Embryonic facial prominence (tissue), 1 donor: ENCODE results near the gene GTPBP1.

ENCODE experiments used
- DNase-seq: peaks from one replicate; pipeline ENCODE4 v3.0.0-alpha.2; 2016; ENCODE audit errors: extremely low spot score

Gene GTPBP1

GRCh38 chr22:38705235-38706100, at the start of gene GTPBP1:
TSS of gene GTPBP1 (plus strand) at chr22:38705944. CDS start at chr22:38705956, 12 bp downstream.
- peak; percentile 100 for DNase-seq

DNA sequence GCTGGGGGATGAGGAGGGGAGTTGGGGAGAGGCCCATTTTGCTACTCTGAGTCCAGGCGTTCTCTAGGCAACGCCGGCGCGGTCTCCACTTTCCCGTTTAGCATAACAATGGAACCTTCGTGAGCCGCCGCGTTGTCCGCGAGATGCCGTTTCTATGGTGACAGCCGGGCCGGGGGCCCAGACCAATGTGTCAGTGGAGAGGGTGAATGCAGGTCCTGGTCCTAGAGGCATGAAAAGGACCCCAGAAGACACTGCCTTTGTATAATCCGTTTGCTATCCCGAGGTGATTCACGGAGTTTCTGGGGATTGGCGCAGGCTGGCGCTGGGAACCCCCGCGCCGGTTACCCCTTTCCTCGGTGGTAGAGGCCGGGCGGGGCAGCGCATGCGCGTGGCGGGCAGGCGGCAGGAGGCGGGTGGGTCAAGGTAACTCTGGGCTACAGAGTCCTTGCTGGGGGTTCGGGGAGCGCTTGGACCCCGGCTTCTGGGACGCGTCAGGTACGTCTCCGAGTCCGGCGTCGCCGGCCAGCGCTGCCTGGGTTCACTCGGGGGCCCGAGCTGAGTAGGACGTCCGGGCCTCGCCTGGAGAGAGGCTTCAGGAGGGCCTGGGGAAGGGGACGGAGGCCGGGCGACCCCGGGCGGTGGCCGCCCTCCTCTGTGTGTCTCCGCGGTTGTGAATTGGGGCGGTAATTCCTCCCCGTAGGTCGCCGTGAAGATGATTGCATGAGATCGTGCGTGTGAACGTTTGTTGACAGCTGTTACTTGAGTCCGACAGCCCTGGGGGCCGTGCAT, 49.3 kb upstream of the GTPBP1 start, which contains the start of the genes CBY1 and FAM227A:
CBY1 (plus strand) TSS at position 383 of the 789 bp plus-strand sequence. CDS start 11,417 bp downstream, outside the sequence.
FAM227A (minus strand) TSS at position 137 of the 789 bp plus-strand sequence. CDS start 6,224 bp downstream, outside the sequence.
- peak; percentile 82 for DNase-seq

DNA sequence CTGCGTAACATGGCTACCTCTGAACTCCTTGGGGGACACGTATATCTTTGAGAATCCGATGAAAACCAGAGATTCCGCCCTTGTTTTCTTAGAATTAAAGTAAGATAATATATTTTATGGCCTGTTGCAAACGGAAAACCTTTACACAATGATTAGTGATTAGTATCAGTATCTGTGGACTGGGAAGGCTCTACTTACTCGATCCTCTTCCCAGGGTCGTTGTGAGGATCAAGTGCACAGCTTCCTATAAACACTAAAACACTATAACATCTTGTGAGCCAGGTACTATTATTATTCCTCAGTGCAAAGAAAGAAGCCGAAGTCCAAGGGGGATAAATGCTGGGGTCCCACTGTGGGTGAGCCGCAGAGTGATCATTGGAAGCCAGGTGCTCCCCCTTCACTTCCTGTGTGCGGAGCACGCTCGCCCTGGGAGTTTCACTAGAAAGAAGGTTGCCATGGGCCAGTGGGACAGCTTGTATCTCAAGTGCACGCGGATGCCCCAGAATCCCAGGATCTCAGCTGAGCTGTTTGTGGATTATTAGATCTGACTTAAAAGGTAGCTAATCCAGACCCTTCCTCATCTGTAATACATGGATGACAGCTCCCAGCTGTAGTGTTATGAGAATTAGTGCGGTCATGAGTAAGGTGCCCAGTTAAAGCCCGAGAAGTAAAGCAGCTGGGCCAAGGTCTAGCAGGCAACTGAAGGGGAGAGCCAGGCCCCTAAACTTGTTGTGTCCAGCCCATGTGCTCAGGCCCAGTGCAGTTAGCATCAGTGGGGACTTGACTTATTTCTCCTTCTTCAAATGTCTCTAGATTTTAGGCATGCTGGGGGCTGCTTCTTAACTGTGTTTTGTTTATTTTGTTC, 48.5 kb upstream of the GTPBP1 start:
- no peak for DNase-seq

GRCh38 chr22:38674888-38675287, 30.9 kb upstream of the GTPBP1 start:
- DNase-seq: no peak

DNA sequence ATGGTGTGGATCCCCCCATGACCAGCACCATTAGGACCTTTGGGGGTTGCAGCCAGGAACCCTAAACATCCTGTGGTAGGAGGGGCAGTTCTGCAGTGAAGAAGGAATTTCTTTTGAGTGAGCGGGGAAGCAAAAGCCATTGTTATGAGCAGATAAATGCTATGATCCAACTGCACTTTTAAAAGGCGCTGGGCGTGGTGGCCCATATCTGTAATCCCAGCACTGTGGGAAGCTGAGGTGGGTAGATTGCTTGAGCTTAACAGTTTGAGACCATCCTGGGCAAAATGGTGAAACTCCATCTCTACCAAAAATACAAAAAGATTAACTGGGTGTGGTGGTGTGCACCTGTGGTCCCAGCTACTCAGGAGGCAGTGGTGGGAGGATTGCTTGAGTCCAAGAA, 29.9 kb upstream of the GTPBP1 start:
- DNase-seq: no peak

DNA sequence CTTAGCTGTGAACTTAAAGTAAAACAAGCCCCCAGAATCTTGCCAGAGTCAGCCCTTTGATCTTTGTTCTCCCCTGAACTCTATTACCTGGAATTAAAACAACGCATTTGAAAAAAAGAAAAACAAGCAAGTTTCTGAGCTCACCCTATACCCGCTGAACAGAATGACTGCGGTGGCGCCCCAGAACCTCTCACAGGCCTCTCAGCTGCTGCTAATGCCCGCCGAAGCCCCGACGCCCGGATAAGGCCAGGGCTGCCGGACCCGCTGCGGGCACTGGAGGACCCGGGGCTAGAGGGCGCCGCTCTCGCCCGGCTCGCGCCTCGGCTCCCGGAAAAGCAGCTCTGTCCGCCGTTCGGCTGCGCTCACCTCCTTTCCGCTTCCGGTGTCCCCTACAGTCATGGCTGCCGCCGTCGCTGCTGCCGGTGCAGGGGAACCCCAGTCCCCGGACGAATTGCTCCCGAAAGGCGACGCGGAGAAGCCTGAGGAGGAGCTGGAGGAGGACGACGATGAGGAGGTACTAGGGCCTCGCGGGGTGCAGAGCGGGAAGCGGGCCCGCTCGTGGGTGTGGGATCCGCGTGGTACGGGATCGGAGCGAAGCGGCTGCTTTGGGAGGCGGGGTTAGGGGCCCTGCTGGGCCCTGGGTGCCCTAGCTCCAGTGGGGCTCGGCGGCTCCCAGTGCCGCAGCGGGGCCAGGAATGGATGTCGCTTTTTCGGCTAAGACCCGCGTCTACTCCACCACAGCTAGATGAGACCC, 24.0 kb upstream of the GTPBP1 start, which contains the start of gene TOMM22:
TOMM22 (plus strand) TSS at position 376 of the 754 bp plus-strand sequence; CDS start at position 398, 22 bp downstream.
- DNase-seq: peak; percentile 80

DNA sequence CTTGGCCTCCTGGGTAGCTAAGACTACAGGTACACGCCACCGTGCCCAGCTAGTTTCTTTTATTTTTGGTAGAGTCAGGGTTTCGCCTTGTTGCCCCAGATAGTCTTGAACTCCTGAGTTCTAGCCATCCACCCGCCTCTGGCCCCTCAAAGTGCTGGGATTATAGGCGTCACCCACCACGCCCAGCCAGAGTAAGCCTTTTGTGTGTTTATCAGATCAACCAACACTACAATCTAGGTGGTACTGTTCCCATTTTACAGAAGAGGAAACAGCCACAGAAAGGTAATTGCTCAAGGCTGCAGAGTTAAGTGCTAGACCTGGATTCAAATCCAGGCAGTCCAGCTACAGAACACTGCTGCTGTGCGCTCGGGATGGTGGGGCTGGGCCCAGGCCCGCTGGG, 20.8 kb upstream of the GTPBP1 start:
- no peak for DNase-seq

DNA sequence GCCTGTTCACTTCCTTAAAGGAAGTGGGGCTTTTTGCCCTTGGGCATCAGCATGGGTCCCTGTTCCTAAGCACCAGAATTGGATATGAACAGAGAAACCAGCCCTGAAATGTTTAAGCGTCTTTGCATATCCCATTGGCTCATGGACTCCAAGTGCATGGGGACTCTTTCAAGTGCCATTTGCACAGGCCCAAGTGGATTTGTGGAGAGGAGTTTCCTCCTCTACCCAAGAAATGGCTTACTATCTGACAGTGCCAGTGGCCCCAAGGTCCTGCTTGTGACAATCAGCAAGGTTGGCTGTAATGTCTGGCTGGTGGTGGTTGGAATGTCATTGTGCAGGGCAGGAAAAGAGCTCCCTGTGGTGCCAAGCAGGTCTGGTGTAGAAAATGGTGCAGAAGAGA, 20.0 kb upstream of the GTPBP1 start:
- no peak for DNase-seq

DNA sequence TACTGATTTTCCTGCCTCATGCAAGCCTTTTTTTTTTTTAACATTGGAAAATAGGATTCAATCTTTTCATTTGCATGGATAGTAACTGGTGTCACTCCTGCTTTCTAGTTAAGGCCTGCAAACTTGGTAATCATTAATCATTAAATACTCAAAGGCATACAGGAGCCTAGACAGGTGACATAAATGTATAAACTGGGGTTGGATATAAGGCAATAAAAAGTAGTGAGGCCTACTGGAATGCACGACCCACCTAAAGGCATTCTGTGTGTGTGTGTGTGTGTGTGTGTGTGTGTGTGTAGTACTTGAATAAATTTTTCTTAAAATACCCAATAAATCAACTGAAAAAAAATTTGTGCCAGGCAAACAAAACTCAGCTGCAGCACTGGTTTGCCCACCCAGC, 16.1 kb upstream of the GTPBP1 start:
- no peak for DNase-seq

DNA sequence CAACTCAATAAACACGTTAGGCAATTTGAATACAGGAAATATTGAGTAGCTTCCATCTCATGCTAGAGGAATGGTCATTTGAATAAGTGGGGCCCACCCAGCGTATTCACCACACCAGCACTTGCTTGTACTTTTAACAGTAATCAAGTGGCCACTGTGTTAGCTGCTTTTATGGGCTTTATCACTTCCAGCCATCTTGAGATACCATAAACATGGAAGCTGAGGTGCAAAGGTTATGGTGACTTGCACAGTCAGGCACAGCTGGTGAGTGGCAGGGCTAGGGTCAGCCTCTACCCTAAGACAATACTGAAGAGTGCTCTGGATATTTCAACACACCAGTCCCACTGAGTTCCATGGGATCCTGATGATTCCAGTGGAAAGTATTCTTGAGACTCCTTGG, 11.7 kb upstream of the GTPBP1 start:
- DNase-seq: no peak

GRCh38 chr22:38694940-38695339, 10.8 kb upstream of the GTPBP1 start:
- no peak for DNase-seq

- DNase-seq: no peak
These were observed 8.9 kb upstream of the GTPBP1 start for GRCh38 chr22:38696606-38697424.

DNA sequence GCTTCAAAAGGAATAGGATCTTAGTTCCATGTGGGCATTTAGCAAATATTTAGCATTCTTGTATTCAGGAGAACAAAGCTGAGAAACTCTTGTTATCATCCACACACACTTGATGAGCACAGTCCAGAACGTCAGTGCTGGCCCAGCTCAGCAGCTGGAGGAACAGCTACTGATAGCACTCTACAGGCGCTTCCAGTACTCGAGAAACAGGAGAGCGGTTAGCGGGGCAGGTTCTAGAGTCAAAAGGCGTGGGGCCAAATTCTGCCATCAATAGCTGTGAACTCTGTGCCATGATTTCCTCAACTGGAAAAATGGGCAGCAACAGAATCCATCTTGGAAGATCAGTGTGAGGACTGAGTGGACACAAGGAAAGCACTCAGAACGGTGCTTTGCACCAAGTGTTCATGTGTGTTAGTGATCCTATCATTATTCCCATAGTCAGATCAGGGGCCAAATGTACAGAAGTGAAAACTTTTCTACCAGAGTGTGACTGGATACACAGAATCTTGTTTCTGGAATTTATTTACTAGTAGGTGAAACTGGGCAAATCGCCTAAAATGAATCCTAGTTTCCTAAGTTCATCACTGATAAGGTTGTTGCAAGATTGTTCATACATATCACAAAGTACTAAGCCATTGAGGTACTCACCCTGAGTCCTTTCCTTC, 8.2 kb upstream of the GTPBP1 start:
- no peak for DNase-seq

- no peak for DNase-seq
These were observed 7.2 kb upstream of the GTPBP1 start for GRCh38 chr22:38698407-38699094.

GRCh38 chr22:38699143-38699542, 6.6 kb upstream of the GTPBP1 start:
- no peak for DNase-seq

DNA sequence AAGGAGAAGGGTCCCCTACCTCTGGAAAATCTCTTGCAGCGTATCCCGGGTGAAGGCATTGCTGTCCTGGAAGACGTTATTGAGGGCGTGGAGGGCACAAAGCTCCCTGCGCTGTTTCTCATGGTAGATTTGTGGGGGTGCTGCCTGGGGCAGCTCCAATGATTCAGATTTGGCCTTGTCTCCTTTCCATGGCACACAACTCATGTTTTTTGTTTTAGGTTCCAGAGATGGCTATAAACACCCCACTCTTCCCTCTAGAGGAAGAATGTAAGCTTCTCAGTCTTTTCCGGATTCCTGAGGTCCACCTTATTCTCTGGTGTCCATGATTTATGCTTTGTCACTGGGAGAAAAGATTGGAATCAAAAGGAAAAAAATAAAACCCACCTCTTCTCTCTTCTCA, 6.0 kb upstream of the GTPBP1 start:
- DNase-seq: no peak

GRCh38 chr22:38700270-38700788, 5.4 kb upstream of the GTPBP1 start:
- no peak for DNase-seq
